Suprapubic skin (tissue), 4 donors: ENCODE data around the gene CFAP74.

Experiments
- EP300 ChIP-seq: sonication (generic); formaldehyde crosslinking; IDR thresholded peaks from one replicate; pipeline ENCODE4 v1.6.1; 2017; ENCODE audit warnings: antibody characterized with exemption
- POLR2A ChIP-seq, 2 donors: fragments of 450-650 bp; IDR thresholded peaks; one replicate each; pipeline ENCODE4 v1.6.1; 2017; ENCODE audit warnings: antibody characterized with exemption in 2 of 2, mild to moderate bottlenecking in 2 of 2, moderate library complexity in 2 of 2
- POLR2AphosphoS5 ChIP-seq, 3 donors: sonication (generic); formaldehyde crosslinking; IDR thresholded peaks; one replicate each; pipeline ENCODE4 v1.6.1; 2017; ENCODE audit warnings: antibody characterized with exemption in 3 of 3
- TF ChIP-seq, protein P1 (sequence below), 2 donors: fragments of 200-600 bp in 1 of 2; fragments of 450-650 bp in 1 of 2; sonication (generic) in 1 of 2; IDR thresholded peaks; one replicate each; pipeline ENCODE4 v1.5.1; 2016 to 2019; ENCODE audit warnings: antibody characterized with exemption in 2 of 2, mild to moderate bottlenecking in 1 of 2, moderate library complexity in 1 of 2

GRCh38 chr1:1927751-1928150 is 75.8 kb downstream of the CFAP74 start:
- TF ChIP-seq, protein P1, sequence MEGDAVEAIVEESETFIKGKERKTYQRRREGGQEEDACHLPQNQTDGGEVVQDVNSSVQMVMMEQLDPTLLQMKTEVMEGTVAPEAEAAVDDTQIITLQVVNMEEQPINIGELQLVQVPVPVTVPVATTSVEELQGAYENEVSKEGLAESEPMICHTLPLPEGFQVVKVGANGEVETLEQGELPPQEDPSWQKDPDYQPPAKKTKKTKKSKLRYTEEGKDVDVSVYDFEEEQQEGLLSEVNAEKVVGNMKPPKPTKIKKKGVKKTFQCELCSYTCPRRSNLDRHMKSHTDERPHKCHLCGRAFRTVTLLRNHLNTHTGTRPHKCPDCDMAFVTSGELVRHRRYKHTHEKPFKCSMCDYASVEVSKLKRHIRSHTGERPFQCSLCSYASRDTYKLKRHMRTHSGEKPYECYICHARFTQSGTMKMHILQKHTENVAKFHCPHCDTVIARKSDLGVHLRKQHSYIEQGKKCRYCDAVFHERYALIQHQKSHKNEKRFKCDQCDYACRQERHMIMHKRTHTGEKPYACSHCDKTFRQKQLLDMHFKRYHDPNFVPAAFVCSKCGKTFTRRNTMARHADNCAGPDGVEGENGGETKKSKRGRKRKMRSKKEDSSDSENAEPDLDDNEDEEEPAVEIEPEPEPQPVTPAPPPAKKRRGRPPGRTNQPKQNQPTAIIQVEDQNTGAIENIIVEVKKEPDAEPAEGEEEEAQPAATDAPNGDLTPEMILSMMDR (IDR thresholded peaks at IDR 0.05) = no peak
- TF ChIP-seq POLR2A (IDR thresholded peaks at IDR 0.05) (no peak), POLR2AphosphoS5 (IDR thresholded peaks at IDR 0.05) (no peak), EP300 (no peak)
